MCF 10A (cell line): Measurements from ENCODE around the gene FSD1. TPM values are rescaled to one million over a fixed set of nuclear protein-coding genes. Genes with fewer than 3 reads are reported as not detected.
A peak's percentile ranks its signal among the peaks of the same experiment; 100 is the strongest.

Experiments
- BruUV-seq: library from RNA; stranded (reverse); fragments of 400-500 nt; replicated peaks from 2 replicates; lab custom pipeline; 2021; lab: Mats Ljungman, UMichigan
- CTCF ChIA-PET: fragments of 300-600 bp; sonication (Branson Sonifier 250); formaldehyde crosslinking; extraction: SDS; loops from one replicate; lab custom pipeline; 2021; ENCODE audit warnings: antibody characterized with exemption, inconsistent platforms; lab: Yijun Ruan, JAX
- POLR2A ChIA-PET: fragments of 300-600, 350-650 bp; sonication (Branson Sonifier 250); formaldehyde crosslinking; extraction: SDS; loops from one replicate; lab custom pipeline; 2020; ENCODE audit warnings: antibody characterized with exemption, inconsistent platforms; lab: Yijun Ruan, JAX
- DNase-seq: peaks from one replicate; pipeline ENCODE4 v3.0.0-alpha.2; 2018; ENCODE audit not compliant: unreplicated experiment
- H3K27ac Mint-ChIP-seq: one replicate; pipeline ENCODE4 v1.8.0; 2022; ENCODE audit warnings: mild to moderate bottlenecking, low read depth, mixed read lengths; ENCODE audit not compliant: unreplicated experiment
- H3K27me3 Mint-ChIP-seq: one replicate; pipeline ENCODE4 v1.8.0; 2022; ENCODE audit warnings: mixed read lengths; ENCODE audit not compliant: insufficient read depth, unreplicated experiment
- H3K36me3 Mint-ChIP-seq: one replicate; pipeline ENCODE4 v1.8.0; 2022; ENCODE audit warnings: mild to moderate bottlenecking, moderate library complexity, mixed read lengths; ENCODE audit not compliant: insufficient read depth, unreplicated experiment
- H3K4me1 Mint-ChIP-seq: one replicate; pipeline ENCODE4 v1.8.0; 2022; ENCODE audit warnings: mixed read lengths; ENCODE audit not compliant: insufficient read depth, unreplicated experiment
- H3K4me3 Mint-ChIP-seq: one replicate; pipeline ENCODE4 v1.8.0; 2022; ENCODE audit warnings: mild to moderate bottlenecking, moderate library complexity, mixed read lengths; ENCODE audit not compliant: unreplicated experiment
- H3K9me3 Mint-ChIP-seq: one replicate; pipeline ENCODE4 v1.8.0; 2022; ENCODE audit warnings: mixed read lengths; ENCODE audit not compliant: unreplicated experiment
- intact Hi-C: fragments of 100-400 bp; cut with micrococcal nuclease; formaldehyde crosslinking; loops from 2 replicates; pipeline ENCODE4 v1.14.1; 2022
- total RNA-seq: library from RNA; stranded (reverse); gene quantifications from 2 replicates; pipeline ENCODE4 v1.2.3, GENCODE V29; 2022
- TF ChIP-seq, protein P1 (sequence below): fragments of 200-600 bp; IDR thresholded peaks from one replicate; pipeline ENCODE4 v1.8.0; 2022; ENCODE audit warnings: antibody characterized with exemption, mild to moderate bottlenecking; ENCODE audit not compliant: unreplicated experiment

Gene FSD1
- total RNA-seq, 1 experiment from 2014 or later, result not detected

DNA sequence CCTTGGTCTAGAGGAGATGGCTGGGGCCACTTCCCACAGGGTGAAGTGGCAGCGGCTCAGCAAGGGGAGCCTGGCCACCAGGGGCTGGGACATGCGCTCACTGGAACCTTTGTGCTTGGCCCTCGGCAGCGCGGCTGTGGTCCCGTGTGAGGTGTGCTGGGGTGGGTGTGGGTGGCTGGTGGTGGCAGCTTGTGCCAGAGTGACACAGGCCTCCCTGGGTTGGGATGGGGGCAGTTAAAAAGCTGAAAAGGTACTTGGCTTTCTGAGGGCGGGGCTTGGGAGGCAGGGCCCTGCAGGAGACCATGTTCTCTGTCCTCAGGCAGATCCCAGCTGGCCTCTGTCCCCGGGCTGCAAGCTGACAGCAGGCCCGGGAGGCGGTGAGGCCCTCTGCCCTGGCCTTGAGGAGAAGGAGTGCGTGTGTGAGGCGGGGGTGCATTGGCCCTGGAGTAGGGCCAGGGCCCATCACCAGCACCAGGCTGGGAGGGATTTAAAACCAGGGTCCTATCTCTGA is 56.3 kb downstream of the FSD1 start:
- CTCF ChIA-PET, result no interaction called here
- H3K4me3 Mint-ChIP-seq, result no peak overlapping the region
- POLR2A ChIA-PET, result interaction anchor here (0.5 to 1.6 kb wide), 4 partner anchors 13 to 109 kb away, joined by 3 to 7 read pairs (median 4); partner anchors contain the start of gene MPND
- no peaks in the 10 kb centered on the region for H3K4me1 Mint-ChIP-seq
- peak overlapping the region; percentile 29 for H3K27ac Mint-ChIP-seq
- no peak for DNase-seq
- intact Hi-C loops, result no loop called here
- TSS peak; percentile 63 for BruUV-seq
- peaks cover 65% of the 10 kb centered on the region for H3K36me3 Mint-ChIP-seq
- H3K9me3 Mint-ChIP-seq, result no peaks in the 10 kb centered on the region
- no peaks in the 10 kb centered on the region for H3K27me3 Mint-ChIP-seq
- TF ChIP-seq, protein P1, sequence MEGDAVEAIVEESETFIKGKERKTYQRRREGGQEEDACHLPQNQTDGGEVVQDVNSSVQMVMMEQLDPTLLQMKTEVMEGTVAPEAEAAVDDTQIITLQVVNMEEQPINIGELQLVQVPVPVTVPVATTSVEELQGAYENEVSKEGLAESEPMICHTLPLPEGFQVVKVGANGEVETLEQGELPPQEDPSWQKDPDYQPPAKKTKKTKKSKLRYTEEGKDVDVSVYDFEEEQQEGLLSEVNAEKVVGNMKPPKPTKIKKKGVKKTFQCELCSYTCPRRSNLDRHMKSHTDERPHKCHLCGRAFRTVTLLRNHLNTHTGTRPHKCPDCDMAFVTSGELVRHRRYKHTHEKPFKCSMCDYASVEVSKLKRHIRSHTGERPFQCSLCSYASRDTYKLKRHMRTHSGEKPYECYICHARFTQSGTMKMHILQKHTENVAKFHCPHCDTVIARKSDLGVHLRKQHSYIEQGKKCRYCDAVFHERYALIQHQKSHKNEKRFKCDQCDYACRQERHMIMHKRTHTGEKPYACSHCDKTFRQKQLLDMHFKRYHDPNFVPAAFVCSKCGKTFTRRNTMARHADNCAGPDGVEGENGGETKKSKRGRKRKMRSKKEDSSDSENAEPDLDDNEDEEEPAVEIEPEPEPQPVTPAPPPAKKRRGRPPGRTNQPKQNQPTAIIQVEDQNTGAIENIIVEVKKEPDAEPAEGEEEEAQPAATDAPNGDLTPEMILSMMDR, result no peak

DNA sequence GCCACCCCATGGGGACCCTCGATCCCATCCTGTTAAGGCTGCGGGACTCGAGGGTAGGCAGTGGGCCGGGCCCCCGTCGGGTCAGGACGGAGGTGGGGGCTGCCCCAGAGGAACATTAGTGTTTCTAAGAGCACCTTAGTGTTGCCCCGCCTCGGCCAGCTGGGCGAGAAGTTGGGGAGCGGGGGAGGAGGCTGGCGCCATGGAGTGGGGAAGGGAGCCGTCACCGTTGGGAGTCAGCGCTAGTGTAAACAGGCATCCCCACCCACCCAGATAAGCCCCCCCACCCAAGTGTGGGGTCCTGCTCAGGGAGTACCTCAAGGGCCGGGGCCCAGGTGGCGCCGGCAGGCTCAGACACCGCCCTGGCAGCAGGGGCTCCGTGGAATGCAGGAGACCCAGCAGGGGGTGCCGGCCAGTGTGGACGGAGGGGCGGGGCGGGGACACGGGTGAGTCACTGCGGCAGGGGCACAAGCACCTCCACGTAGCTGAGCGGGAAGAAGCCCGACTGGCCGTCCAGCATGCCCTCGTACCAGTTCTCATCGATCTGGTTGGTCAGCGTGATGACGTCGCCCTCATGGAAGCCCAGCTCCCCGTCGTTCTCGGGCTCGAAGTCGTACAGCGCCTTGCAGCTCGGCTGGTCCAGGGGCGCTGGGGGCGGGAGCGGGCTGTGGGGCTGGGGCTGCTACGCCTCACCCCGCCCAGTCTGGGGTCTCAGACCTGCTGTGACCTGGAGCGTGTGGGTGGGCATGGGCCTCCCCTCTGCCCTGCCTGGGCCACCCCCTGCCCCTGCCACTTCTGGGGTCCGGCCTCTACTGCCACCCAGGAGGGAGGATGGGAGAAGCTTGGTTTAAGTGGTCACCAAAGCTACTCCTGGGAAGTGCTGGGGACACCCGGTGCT is 57.0 kb downstream of the FSD1 start:
- Mint-ChIP-seq H3K9me3 (no peaks in the 10 kb centered on the region), H3K27ac (no peak overlapping the region), H3K4me3 (no peak overlapping the region), H3K4me1 (no peaks in the 10 kb centered on the region), H3K36me3 (peaks cover 58% of the 10 kb centered on the region), H3K27me3 (no peaks in the 10 kb centered on the region)
- ChIA-PET CTCF (interaction anchor here (2.9 kb wide), 1 partner anchor 9 kb away, joined by 12 read pairs; no protein-coding TSS in a partner anchor), POLR2A (interaction anchor here (1.3 to 1.6 kb wide), 2 partner anchors 12 to 19 kb away, joined by 4 to 7 read pairs; partner anchors contain the start of gene MPND)
- no TSS peak for BruUV-seq
- intact Hi-C loops, result no loop called here
- DNase-seq, result no peak
- TF ChIP-seq, protein P1, result no peak

DNA sequence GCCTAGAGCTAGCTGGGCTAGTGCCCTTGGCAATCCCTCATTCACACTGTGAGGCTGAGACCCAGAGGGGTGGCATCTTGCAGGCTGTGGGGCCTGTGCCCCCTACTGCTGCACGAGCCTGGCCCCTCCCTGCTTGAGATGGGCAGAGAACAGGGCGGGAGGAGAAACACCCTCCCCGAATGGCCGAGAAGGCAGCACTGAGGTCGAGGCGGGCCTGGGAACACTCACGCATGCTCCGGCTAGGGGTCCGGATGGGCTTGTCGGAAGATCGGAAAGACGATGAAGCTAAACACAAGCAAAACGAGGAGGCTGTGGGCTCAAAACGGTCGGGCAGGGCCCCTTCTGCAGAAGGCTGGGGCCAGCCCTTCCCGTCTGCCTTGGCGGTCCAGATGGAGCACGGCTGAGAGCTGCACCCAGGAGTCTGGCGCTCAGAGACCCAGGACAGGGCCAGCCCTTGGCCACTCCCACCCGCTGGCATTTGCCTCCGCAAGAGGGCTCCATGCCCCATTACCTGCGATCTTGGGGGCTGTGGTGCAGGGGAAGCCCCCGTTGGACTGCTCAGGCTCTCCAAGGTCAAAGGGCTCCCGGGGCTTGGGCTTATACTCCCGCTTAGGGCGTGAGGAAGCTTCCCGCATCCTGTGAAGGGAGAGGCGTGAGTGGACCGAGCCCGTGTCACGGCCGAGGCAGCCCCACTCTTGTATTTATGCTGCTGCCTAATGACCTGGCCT is 57.9 kb downstream of the FSD1 start:
- Mint-ChIP-seq H3K27me3 (no peaks in the 10 kb centered on the region), H3K4me3 (no peak overlapping the region), H3K9me3 (no peaks in the 10 kb centered on the region), H3K27ac (no peak overlapping the region), H3K36me3 (peaks cover 54% of the 10 kb centered on the region), H3K4me1 (no peaks in the 10 kb centered on the region)
- BruUV-seq, result no TSS peak
- ChIA-PET POLR2A (interaction anchor here (1.0 to 1.6 kb wide), 3 partner anchors 14 to 20 kb away, joined by 4 to 7 read pairs (median 4); partner anchors contain the start of gene MPND), CTCF (interaction anchor here (1.6 to 2.9 kb wide), 2 partner anchors 9 to 13 kb away, joined by 7 to 12 read pairs; no protein-coding TSS in a partner anchor)
- intact Hi-C loops, result no loop called here
- TF ChIP-seq, protein P1, result no peak
- no peak for DNase-seq
